NCI-H82 (cell line): Measurements from ENCODE around the gene RBM20.

Source experiments
- DNase-seq: peaks from one replicate; lab custom pipeline; 2025; lab: John Stamatoyannopoulos, UW

RBM20 gene

GRCh38 chr10:110834629-110835301, 190.6 kb downstream of the RBM20 start:
- DNase-seq: peak; percentile 11

- DNase-seq: no peak
Measured at GRCh38 chr10:110835841-110836240, 191.7 kb downstream of the RBM20 start.

- no peak for DNase-seq
Measured at GRCh38 chr10:110836706-110837105, 192.6 kb downstream of the RBM20 start.

GRCh38 chr10:110837418-110838171, 193.5 kb downstream of the RBM20 start:
- no peak for DNase-seq

GRCh38 chr10:110840225-110840922, 196.2 kb downstream of the RBM20 start:
- DNase-seq: no peak

GRCh38 chr10:110840923-110841428, 196.8 kb downstream of the RBM20 start:
- no peak for DNase-seq

GRCh38 chr10:110841767-110842267, 197.7 kb downstream of the RBM20 start:
- DNase-seq: no peak

GRCh38 chr10:110842326-110842904, 198.3 kb downstream of the RBM20 start:
- DNase-seq: no peak

GRCh38 chr10:110843031-110843430, 198.9 kb downstream of the RBM20 start:
- peak; percentile 17 for DNase-seq

- DNase-seq: no peak
Measured at GRCh38 chr10:110843796-110844616, 199.9 kb downstream of the RBM20 start.

GRCh38 chr10:110844617-110844881, 200.4 kb downstream of the RBM20 start:
- no peak for DNase-seq

- no peak for DNase-seq
Measured at GRCh38 chr10:110845192-110845755, 201.1 kb downstream of the RBM20 start.

GRCh38 chr10:110845756-110846620, 201.9 kb downstream of the RBM20 start:
- no peak for DNase-seq

- no peak for DNase-seq
Measured at GRCh38 chr10:110847374-110847773, 203.2 kb downstream of the RBM20 start.

- DNase-seq: no peak
Measured at GRCh38 chr10:110848106-110848505, 204.0 kb downstream of the RBM20 start.

GRCh38 chr10:110850099-110850498, 206.0 kb downstream of the RBM20 start:
- DNase-seq: no peak

GRCh38 chr10:110851020-110851612, 207.0 kb downstream of the RBM20 start:
- no peak for DNase-seq

- DNase-seq: peak; percentile 50
Measured at GRCh38 chr10:110852255-110852896, 208.2 kb downstream of the RBM20 start.

- no peak for DNase-seq
Measured at GRCh38 chr10:110852947-110853346, 208.8 kb downstream of the RBM20 start.
